GM12878 (cell line): ENCODE data around the gene QRFP. TPM values are rescaled to one million over a fixed set of nuclear protein-coding genes. Genes with fewer than 3 reads are reported as not detected.

Experiments used
- ATAC-seq: fragments of 200-7000 bp; cut with Tn5 transposase; 3 replicates; pipeline ENCODE4 v1.9.1; 2020; ENCODE audit warnings: mild to moderate bottlenecking, moderate library complexity
- BruUV-seq: library from RNA; stranded (reverse); fragments of 400-500 nt; replicated peaks from 2 replicates; lab custom pipeline; 2021; lab: Mats Ljungman, UMichigan
- CTCF ChIA-PET: fragments of 300-600 bp; sonication (Branson Sonifier 250); formaldehyde crosslinking; extraction: SDS; loops from one replicate; lab custom pipeline; 2021; ENCODE audit warnings: inconsistent platforms; lab: Yijun Ruan, JAX
- POLR2A ChIA-PET: fragments of 350-600 bp; formaldehyde crosslinking; extraction: SDS; loops from one replicate; lab custom pipeline; 2021; ENCODE audit warnings: inconsistent platforms; lab: Charles Lee
- RAD21 ChIA-PET: fragments of 300-600 bp; sonication (Branson Sonifier 250); formaldehyde crosslinking; loops from one replicate; lab custom pipeline; 2023; ENCODE audit warnings: antibody characterized with exemption; ENCODE audit not compliant: unreplicated experiment; lab: Charles Lee
- SMC1A ChIA-PET: fragments of 300-600 bp; sonication (Branson Sonifier 250); formaldehyde crosslinking; loops from one replicate; lab custom pipeline; 2023; ENCODE audit not compliant: unreplicated experiment, uncharacterized antibody; lab: Charles Lee
- DNase-seq: peaks from one replicate; pipeline ENCODE4 v3.0.0-alpha.2; 2011; ENCODE audit warnings: low read depth, low spot score
- FAIRE-seq: peaks from 3 replicates; lab custom pipeline; 2011; peaks lifted over from hg19 to GRCh38; lab: Jason Lieb, UNC
- H2AFZ ChIP-seq: 2 replicates; pipeline ENCODE4 v1.6.0; 2011; ENCODE audit warnings: low read depth, low read length, control low read depth; ENCODE audit not compliant: control insufficient read depth
- H3K27ac ChIP-seq: 2 replicates; pipeline ENCODE4 v1.5.1; 2011; ENCODE audit warnings: control low read depth; ENCODE audit not compliant: control insufficient read depth, insufficient read depth
- H3K27me3 ChIP-seq, 2 experiments: replicated peaks in 1 of 2; 2 replicates each; pipeline versions ENCODE4 v1.6.0 to v1.6.1; 2011; ENCODE audit warnings: low read length in 1 of 2; ENCODE audit not compliant: control insufficient read depth in 2 of 2, insufficient read depth in 2 of 2
- H3K36me3 ChIP-seq, 2 experiments: 2 replicates each; pipeline ENCODE4 v1.5.1; 2011; ENCODE audit warnings: low read length in 1 of 2; ENCODE audit not compliant: control insufficient read depth in 2 of 2, insufficient read depth in 2 of 2
- H3K4me1 ChIP-seq: 2 replicates; pipeline ENCODE4 v1.6.1; 2011; ENCODE audit warnings: mild to moderate bottlenecking, low read length, moderate library complexity, mixed read lengths; ENCODE audit not compliant: control insufficient read depth, insufficient read depth
- H3K4me2 ChIP-seq: 2 replicates; pipeline ENCODE4 v1.6.0; 2011; ENCODE audit warnings: control low read depth; ENCODE audit not compliant: control insufficient read depth, insufficient read depth
- H3K4me3 ChIP-seq: fragments of 200-600 bp; sonication (generic); 2 replicates; pipeline ENCODE4 v1.5.1; 2016
- H3K79me2 ChIP-seq: 2 replicates; pipeline ENCODE4 v1.6.0; 2011; ENCODE audit warnings: low read length; ENCODE audit not compliant: control insufficient read depth, insufficient read depth
- H3K9ac ChIP-seq: 2 replicates; pipeline ENCODE4 v1.8.0; 2011; ENCODE audit warnings: low read length, control low read depth, mixed read lengths; ENCODE audit not compliant: control insufficient read depth, insufficient read depth
- H3K9me3 ChIP-seq: replicated peaks from 3 replicates; pipeline ENCODE4 v1.5.1; 2011; ENCODE audit warnings: mild to moderate bottlenecking, low read length; ENCODE audit not compliant: control insufficient read depth, insufficient read depth
- H4K20me1 ChIP-seq: 2 replicates; pipeline ENCODE4 v1.6.0; 2011; ENCODE audit not compliant: control insufficient read depth, insufficient read depth
- BHLHE40 ChIP-seq, 2 experiments: fragments of 450-650 bp in 1 of 2; IDR thresholded peaks; 2 replicates each; pipeline ENCODE4 v1.6.1; 2011 to 2017; ENCODE audit warnings: low read depth in 2 of 2, borderline replicate concordance in 1 of 2, improper control_type of control experiment in 1 of 2, low read length in 1 of 2, mild to moderate bottlenecking in 1 of 2
- EED ChIP-seq: sonication (generic); IDR thresholded peaks from 2 replicates; pipeline ENCODE4 v1.6.1; 2016; ENCODE audit warnings: antibody characterized with exemption, low read depth
- GABPA ChIP-seq: IDR thresholded peaks from 2 replicates; pipeline ENCODE4 v1.6.1; 2014; ENCODE audit warnings: antibody characterized with exemption, low read depth, mild to moderate bottlenecking, inconsistent platforms
- MEF2A ChIP-seq: IDR thresholded peaks from 2 replicates; pipeline ENCODE4 v1.6.1; 2011; ENCODE audit warnings: low read depth, mild to moderate bottlenecking, low read length, moderate library complexity; ENCODE audit not compliant: insufficient read depth
- MYB ChIP-seq: fragments of 150-350 bp; IDR thresholded peaks from 2 replicates; pipeline ENCODE4 v1.6.1; 2014; ENCODE audit warnings: mild to moderate bottlenecking, low read depth, low read length, borderline replicate concordance
- NR2C1 ChIP-seq: fragments of 450-650 bp; IDR thresholded peaks from 2 replicates; pipeline ENCODE4 v1.6.1; 2017; ENCODE audit warnings: antibody characterized with exemption, mild to moderate bottlenecking, moderate library complexity
- NRF1 ChIP-seq: conservative IDR thresholded peaks from 2 replicates; pipeline ENCODE4 v1.6.1; 2011; ENCODE audit warnings: mild to moderate bottlenecking, low read depth, low read length, improper control_type of control experiment
- RUNX3 ChIP-seq: IDR thresholded peaks from 2 replicates; pipeline ENCODE4 v1.6.1; 2012; ENCODE audit warnings: low read length, inconsistent platforms
- SREBF1 ChIP-seq: IDR thresholded peaks from 2 replicates; pipeline ENCODE4 v1.6.1; 2012; ENCODE audit warnings: mild to moderate bottlenecking, low read length
- STAT1 ChIP-seq: fragments of 450-650 bp; conservative IDR thresholded peaks from 2 replicates; pipeline ENCODE4 v1.6.1; 2014; ENCODE audit warnings: antibody characterized with exemption, mild to moderate bottlenecking
- SUZ12 ChIP-seq: fragments of 200-600 bp; sonication (generic); IDR thresholded peaks from one replicate; pipeline ENCODE4 v1.6.1; 2018; ENCODE audit warnings: antibody characterized with exemption, mild to moderate bottlenecking; ENCODE audit not compliant: unreplicated experiment
- WGBS: methylation state at CpG from one replicate; pipeline ENCODE4 v1.1.6; 2016; ENCODE audit warnings: low lambda C conversion rate; ENCODE audit not compliant: insufficient replicate concordance, insufficient coverage; ENCODE audit errors: missing lambda C conversion rate; 5-methylcytosine and 5-hydroxymethylcytosine counted together
- in situ Hi-C: fragments of 300-500 bp; cut with MboI; formaldehyde crosslinking; loops from 9 replicates; pipeline ENCODE4 v1.14.3; 2018; ENCODE audit warnings: mixed read lengths
- intact Hi-C: fragments of 100-400 bp; cut with micrococcal nuclease; formaldehyde crosslinking; loops from one replicate; pipeline ENCODE4 v1.14.2; 2022; ENCODE audit not compliant: unreplicated experiment
- polyA plus RNA-seq, 11 experiments: library from polyadenylated mRNA; depleted of rRNA in 4 of 11; unstranded in 6 of 11; stranded (reverse) in 5 of 11; fragments of >200 nt; fragmentation: Nextera tagmentation in 4 of 11; fragmentation: Illumina TruSeq in 1 of 11; extraction: Ambion mirVana in 4 of 11; extraction: Trizol in 1 of 11; gene quantifications; 1 replicate in 1 of 11; 2 replicates in 10 of 11; pipeline versions ENCODE4 v1.2.1 to v1.2.3, GENCODE V29; 2011 to 2016; ENCODE audit warnings: inconsistent platforms in 2 of 11, missing spikeins in 2 of 11, low read depth in 1 of 11
- total RNA-seq, 4 experiments: library from RNA; depleted of rRNA in 3 of 4; stranded (reverse); fragments of >200 nt in 3 of 4; fragmentation: Illumina TruSeq in 1 of 4; extraction: Trizol in 1 of 4; gene quantifications; 2 replicates each; pipeline versions ENCODE4 v1.2.1 to v1.2.3, GENCODE V29; 2013 to 2021
- TF ChIP-seq, protein P1 (sequence below): fragments of 150-350 bp; IDR thresholded peaks from 2 replicates; pipeline ENCODE4 v1.6.1; 2016; ENCODE audit warnings: low read depth, low read length

The QRFP gene
- total and polyA plus RNA-seq, 10 of the 15 experiments (the other 5 are each of a cell fraction or from before 2014, with no cell fraction given) = not detected

DNA sequence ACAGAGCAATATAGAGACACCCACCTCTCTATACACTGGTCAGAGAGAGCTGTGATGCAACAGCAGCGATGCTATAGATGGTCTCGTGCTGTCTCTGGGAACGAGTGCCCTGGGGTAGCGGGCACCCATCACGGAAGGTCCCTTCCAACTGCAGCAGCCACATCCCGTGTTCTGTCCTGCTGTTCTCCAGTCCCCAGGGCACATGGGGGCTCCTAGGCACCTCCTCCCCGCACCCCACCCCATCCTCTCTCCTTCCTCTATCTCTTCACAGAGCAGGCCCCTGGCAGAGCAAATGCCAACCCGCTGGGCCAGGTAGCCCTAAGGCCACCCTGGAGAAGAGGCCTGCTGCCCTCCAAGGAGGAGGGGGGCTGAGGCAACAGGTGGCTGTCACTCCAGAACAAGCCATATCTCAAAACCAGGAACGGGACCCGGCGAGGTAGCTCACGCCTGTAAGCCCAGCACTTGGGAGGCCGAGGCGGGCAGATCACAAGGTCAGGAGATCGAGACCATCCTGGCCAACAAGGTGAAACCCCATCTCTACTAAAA is 34.3 kb upstream of the QRFP start (continued):
- TF ChIP-seq MEF2A = no peak
- TF ChIP-seq EED = no peak
- TF ChIP-seq NRF1 = no peak
- no peak for TF ChIP-seq NR2C1
- TF ChIP-seq MYB = no peak
- TF ChIP-seq GABPA = no peak

DNA sequence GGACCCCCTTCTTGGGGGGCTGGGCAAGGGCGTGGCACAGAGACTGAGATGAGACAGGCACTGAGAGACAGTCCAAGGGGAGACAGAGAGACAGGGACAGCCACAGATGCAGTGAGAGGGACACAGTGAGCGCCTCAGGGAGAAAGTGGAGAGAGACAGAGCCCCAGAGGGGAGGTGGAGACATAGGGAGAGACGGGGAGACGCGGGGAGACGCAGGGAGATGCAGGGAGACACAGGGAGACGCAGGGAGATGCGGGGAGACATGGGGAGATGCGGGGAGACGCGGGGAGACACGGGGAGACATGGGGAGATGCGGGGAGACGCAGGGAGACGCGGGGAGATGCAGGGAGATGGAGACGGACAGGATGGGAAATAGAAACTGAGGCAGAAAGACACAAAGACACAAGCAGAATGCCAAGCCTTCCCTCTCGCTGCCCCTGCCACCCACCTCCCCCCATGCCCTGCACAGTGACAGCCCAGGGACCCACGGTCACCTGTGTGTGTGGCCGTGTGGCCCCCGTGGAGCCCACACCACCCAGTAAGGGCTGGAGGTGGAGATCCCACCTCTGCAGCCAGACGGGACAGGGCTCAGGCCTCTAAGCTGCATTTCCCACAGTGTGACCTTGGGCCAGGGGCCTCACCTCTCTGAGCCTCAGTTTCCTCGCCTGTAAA is 33.7 kb upstream of the QRFP start:
- POLR2A ChIA-PET = no interaction called here
- in situ Hi-C loops (no loop called here), intact Hi-C loops (loop anchor here (10.0 kb wide), 1 partner anchor 115 kb away; no protein-coding TSS in a partner anchor)
- DNase-seq = no peak
- H3K27ac ChIP-seq = no peak overlapping the region
- no peak overlapping the region for H3K9ac ChIP-seq
- H3K4me2 ChIP-seq = peak overlapping the region; percentile 8; the same call in 1 of the 2 replicates
- RAD21 ChIA-PET = no interaction called here
- no peaks in the 10 kb centered on the region for H3K79me2 ChIP-seq
- H2AFZ ChIP-seq = no peak overlapping the region
- H3K36me3 ChIP-seq = no peaks in the 10 kb centered on the region
- H4K20me1 ChIP-seq = peaks cover 8% of the 10 kb centered on the region
- H3K4me3 ChIP-seq = no peak overlapping the region
- no peak for FAIRE-seq
- 61% methylated on average over 13 of the region's 23 CpGs for WGBS
- H3K4me1 ChIP-seq = peaks cover 48% of the 10 kb centered on the region
- no peak for ATAC-seq
- BruUV-seq = no TSS peak
- SMC1A ChIA-PET = interaction anchor here (3.3 kb wide), 1 partner anchor 60 kb away, joined by 20 read pairs; no protein-coding TSS in a partner anchor
- H3K9me3 ChIP-seq = no peaks in the 10 kb centered on the region
- TF ChIP-seq SUZ12 (no peak), STAT1 (no peak), RUNX3 (no peak), SREBF1 (no peak), NRF1 (no peak), BHLHE40 (IDR thresholded peaks at IDR 0.05; ENCODE audit: borderline replicate concordance in 1 of 2, low read depth in 2 of 2, low read length in 1 of 2) (no peak)
- TF ChIP-seq, protein P1, sequence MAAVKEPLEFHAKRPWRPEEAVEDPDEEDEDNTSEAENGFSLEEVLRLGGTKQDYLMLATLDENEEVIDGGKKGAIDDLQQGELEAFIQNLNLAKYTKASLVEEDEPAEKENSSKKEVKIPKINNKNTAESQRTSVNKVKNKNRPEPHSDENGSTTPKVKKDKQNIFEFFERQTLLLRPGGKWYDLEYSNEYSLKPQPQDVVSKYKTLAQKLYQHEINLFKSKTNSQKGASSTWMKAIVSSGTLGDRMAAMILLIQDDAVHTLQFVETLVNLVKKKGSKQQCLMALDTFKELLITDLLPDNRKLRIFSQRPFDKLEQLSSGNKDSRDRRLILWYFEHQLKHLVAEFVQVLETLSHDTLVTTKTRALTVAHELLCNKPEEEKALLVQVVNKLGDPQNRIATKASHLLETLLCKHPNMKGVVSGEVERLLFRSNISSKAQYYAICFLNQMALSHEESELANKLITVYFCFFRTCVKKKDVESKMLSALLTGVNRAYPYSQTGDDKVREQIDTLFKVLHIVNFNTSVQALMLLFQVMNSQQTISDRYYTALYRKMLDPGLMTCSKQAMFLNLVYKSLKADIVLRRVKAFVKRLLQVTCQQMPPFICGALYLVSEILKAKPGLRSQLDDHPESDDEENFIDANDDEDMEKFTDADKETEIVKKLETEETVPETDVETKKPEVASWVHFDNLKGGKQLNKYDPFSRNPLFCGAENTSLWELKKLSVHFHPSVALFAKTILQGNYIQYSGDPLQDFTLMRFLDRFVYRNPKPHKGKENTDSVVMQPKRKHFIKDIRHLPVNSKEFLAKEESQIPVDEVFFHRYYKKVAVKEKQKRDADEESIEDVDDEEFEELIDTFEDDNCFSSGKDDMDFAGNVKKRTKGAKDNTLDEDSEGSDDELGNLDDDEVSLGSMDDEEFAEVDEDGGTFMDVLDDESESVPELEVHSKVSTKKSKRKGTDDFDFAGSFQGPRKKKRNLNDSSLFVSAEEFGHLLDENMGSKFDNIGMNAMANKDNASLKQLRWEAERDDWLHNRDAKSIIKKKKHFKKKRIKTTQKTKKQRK = no peak
- CTCF ChIA-PET = interaction anchor here (1.0 to 7.8 kb wide), 3 partner anchors 62 to 229 kb away, joined by 3 to 89 read pairs (median 3); no protein-coding TSS in a partner anchor
- peaks cover 0 to 4% of the 10 kb centered on the region in 2 experiments; a peak in 1 of 4 replicates for H3K27me3 ChIP-seq
